C4-2B (cell line): ENCODE measurements around the gene CHKA.

Source experiments
- H3K27ac ChIP-seq: fragments of 450-650 bp; 2 replicates; pipeline ENCODE4 v1.5.1; 2017
- CTCF ChIP-seq: fragments of 450-650 bp; conservative IDR thresholded peaks from 2 replicates; pipeline ENCODE4 v1.5.1; 2017; ENCODE audit warnings: mild to moderate bottlenecking
- ZFX ChIP-seq: fragments of 450-650 bp; IDR thresholded peaks from 2 replicates; pipeline ENCODE4 v1.6.1; 2017

Gene CHKA

GRCh38 chr11:68081691-68082090, 39.5 kb downstream of the CHKA start:
- TF ChIP-seq ZFX = no peak
- TF ChIP-seq CTCF = no peak
- peak overlapping the region; percentile 53 for H3K27ac ChIP-seq

DNA sequence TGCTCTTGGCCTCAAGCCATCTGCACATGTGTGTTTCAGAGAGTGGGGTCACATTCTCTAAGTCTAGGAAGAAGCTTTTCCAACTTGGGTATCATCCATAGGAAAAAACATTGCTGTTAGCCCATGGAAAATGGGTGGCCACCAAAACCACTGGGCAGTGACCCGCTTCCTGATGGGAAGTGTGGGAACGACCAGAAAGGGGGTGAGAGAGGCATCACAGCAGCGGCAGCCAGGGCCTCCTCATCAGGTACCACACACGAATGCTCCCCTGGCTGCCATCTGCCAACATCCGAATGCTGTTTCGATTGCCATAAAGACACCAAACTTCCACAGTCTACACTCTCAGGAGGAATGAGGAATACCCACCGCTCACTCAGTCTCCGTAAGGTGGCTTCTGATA, 40.3 kb downstream of the CHKA start:
- H3K27ac ChIP-seq = peak overlapping the region; percentile 53
- no peak for TF ChIP-seq ZFX
- no peak for TF ChIP-seq CTCF

- TF ChIP-seq CTCF = no peak
- TF ChIP-seq ZFX = no peak
- peak overlapping the region; percentile 28 for H3K27ac ChIP-seq
Observed at GRCh38 chr11:68077617-68078582, 43.3 kb downstream of the CHKA start.

DNA sequence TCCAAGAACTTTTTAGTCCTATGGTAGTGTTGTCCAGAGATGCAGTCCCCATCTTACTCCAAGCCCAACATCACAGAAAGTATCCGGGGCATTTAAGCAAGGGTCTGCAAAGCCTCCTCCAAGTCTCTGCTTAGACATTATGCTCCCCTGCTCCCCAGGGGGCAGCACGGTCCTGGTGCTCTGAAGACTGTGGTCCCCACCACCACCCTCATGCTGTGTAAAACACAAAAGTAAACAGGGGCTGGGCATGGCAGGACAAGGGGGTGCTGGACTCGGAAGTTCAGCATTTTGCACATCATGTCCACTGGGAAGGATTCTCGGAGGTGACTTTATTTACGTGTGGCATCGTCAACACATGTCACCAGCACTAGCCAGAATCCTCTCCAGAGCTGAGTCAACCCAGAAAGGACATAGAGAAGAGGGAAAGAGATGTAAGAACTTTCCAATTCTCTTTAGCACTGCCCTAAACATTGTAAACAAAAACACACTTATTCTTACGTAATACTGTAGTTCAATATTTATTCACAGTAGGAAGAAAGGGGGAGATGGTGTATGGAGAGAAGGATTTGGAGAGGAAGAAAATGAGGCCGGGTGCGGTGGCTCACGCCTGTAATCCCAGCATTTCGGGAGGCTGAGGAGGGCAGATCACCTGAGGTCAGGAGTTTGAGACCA, 44.7 kb downstream of the CHKA start:
- TF ChIP-seq ZFX (no peak), CTCF (no peak)
- H3K27ac ChIP-seq = peak overlapping the region; percentile 1; the same call in 1 of the 2 replicates

- H3K27ac ChIP-seq = no peak overlapping the region
- TF ChIP-seq ZFX (no peak), CTCF (no peak)
Observed at GRCh38 chr11:68074584-68075352, 46.4 kb downstream of the CHKA start.

- no peak overlapping the region for H3K27ac ChIP-seq
- no peak for TF ChIP-seq CTCF
- no peak for TF ChIP-seq ZFX
Observed at GRCh38 chr11:68071281-68072048, 49.7 kb downstream of the CHKA start.
